HG03571 (cell line): Measurements from ENCODE around the gene BICD1.
"Not testable (repeated sequence)": the region's sequence is repeated elsewhere in the genome, so short reads cannot be mapped to it uniquely, and the experiment has no call there.

Experiments used
- ATAC-seq: cut with Tn5 transposase; IDR thresholded peaks from one replicate; pipeline ENCODE4 v1.9.1; 2021; ENCODE audit not compliant: unreplicated experiment

Gene BICD1

GRCh38 chr12:32274665-32275064, 168.0 kb downstream of the BICD1 start:
- ATAC-seq = no peak

GRCh38 chr12:32275520-32275919, 168.9 kb downstream of the BICD1 start:
- ATAC-seq = not testable (repeated sequence)

- no peak for ATAC-seq
These were observed 171.1 kb downstream of the BICD1 start for GRCh38 chr12:32277774-32278173.

GRCh38 chr12:32281098-32281497, 174.5 kb downstream of the BICD1 start:
- no peak for ATAC-seq

GRCh38 chr12:32284561-32284960, 177.9 kb downstream of the BICD1 start:
- no peak for ATAC-seq

GRCh38 chr12:32285021-32285420, 178.4 kb downstream of the BICD1 start:
- ATAC-seq = no peak

- ATAC-seq = no peak
These were observed 178.8 kb downstream of the BICD1 start for GRCh38 chr12:32285489-32285888.

- no peak for ATAC-seq
These were observed 183.8 kb downstream of the BICD1 start for GRCh38 chr12:32290411-32290810.

GRCh38 chr12:32292151-32292550, 185.5 kb downstream of the BICD1 start:
- no peak for ATAC-seq

- no peak for ATAC-seq
These were observed 187.3 kb downstream of the BICD1 start for GRCh38 chr12:32293808-32294419.

GRCh38 chr12:32296567-32296966, 189.9 kb downstream of the BICD1 start:
- ATAC-seq = no peak

GRCh38 chr12:32298917-32299316, 192.3 kb downstream of the BICD1 start:
- ATAC-seq = no peak

GRCh38 chr12:32301216-32301615, 194.6 kb downstream of the BICD1 start:
- ATAC-seq = no peak

GRCh38 chr12:32302218-32303173, 195.8 kb downstream of the BICD1 start:
- ATAC-seq = no peak

- no peak for ATAC-seq
These were observed 196.5 kb downstream of the BICD1 start for GRCh38 chr12:32303174-32303549.

- ATAC-seq = no peak
These were observed 198.5 kb downstream of the BICD1 start for GRCh38 chr12:32305163-32305562.

- no peak for ATAC-seq
These were observed 200.7 kb downstream of the BICD1 start for GRCh38 chr12:32307326-32307725.

- ATAC-seq = no peak
These were observed 203.4 kb downstream of the BICD1 start for GRCh38 chr12:32309811-32310736.

- ATAC-seq = no peak
These were observed 205.5 kb downstream of the BICD1 start for GRCh38 chr12:32312049-32312670.

- ATAC-seq = no peak
These were observed 215.7 kb downstream of the BICD1 start for GRCh38 chr12:32322354-32322753.

- no peak for ATAC-seq
These were observed 224.5 kb downstream of the BICD1 start for GRCh38 chr12:32331133-32331532.
